ENCODE data around the gene BTBD6. TPM values are rescaled to one million over a fixed set of nuclear protein-coding genes. Genes with fewer than 3 reads are reported as not detected.

Gene BTBD6
- total RNA-seq, 1 experiment from 2014 or later: 7.8 TPM

- Mint-ChIP-seq H3K27me3 (ENCODE audit: low read depth) (peaks cover 17% of the 10 kb centered on the region), H3K4me1 (no peaks in the 10 kb centered on the region), H3K4me3 (no peak overlapping the region), H3K27ac (no peak overlapping the region), H3K9me3 (no peaks in the 10 kb centered on the region), H3K36me3 (no peaks in the 10 kb centered on the region)
- TF ChIP-seq, protein P1, sequence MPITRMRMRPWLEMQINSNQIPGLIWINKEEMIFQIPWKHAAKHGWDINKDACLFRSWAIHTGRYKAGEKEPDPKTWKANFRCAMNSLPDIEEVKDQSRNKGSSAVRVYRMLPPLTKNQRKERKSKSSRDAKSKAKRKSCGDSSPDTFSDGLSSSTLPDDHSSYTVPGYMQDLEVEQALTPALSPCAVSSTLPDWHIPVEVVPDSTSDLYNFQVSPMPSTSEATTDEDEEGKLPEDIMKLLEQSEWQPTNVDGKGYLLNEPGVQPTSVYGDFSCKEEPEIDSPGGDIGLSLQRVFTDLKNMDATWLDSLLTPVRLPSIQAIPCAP (CRISPR knock-in tag; IDR thresholded peaks at IDR 0.05): no peak
- no peak for TF ChIP-seq ZNF671 (CRISPR knock-in tag; IDR thresholded peaks at IDR 0.05)
- no peak for TF ChIP-seq ERG (CRISPR knock-in tag; IDR thresholded peaks at IDR 0.05)
- no peak for TF ChIP-seq SOX15 (CRISPR knock-in tag; IDR thresholded peaks at IDR 0.05)
- TF ChIP-seq ZNF317 (CRISPR knock-in tag; IDR thresholded peaks at IDR 0.05; ENCODE audit: borderline replicate concordance, low read depth): no peak
- no peak for TF ChIP-seq ZNF425 (CRISPR knock-in tag; conservative IDR thresholded peaks at IDR 0.05)
- no peak for TF ChIP-seq ATF3 (CRISPR knock-in tag; conservative IDR thresholded peaks at IDR 0.05)
- no peak for TF ChIP-seq GABPB1 (CRISPR knock-in tag; IDR thresholded peaks at IDR 0.05)
- TF ChIP-seq FOXP1 (CRISPR knock-in tag; IDR thresholded peaks at IDR 0.05; ENCODE audit: borderline replicate concordance): no peak
- TF ChIP-seq ZNF512 (CRISPR knock-in tag; IDR thresholded peaks at IDR 0.05; ENCODE audit: borderline replicate concordance): no peak
- TF ChIP-seq ZNF219 (CRISPR knock-in tag; IDR thresholded peaks at IDR 0.05; ENCODE audit: borderline replicate concordance): no peak
- TF ChIP-seq ZNF396 (CRISPR knock-in tag; IDR thresholded peaks at IDR 0.05; ENCODE audit: borderline replicate concordance): no peak
- no peak for TF ChIP-seq SMAD4 (CRISPR knock-in tag; IDR thresholded peaks at IDR 0.05)
- no peak for TF ChIP-seq ZNF232 (CRISPR knock-in tag; IDR thresholded peaks at IDR 0.05)
- TF ChIP-seq, protein P2, sequence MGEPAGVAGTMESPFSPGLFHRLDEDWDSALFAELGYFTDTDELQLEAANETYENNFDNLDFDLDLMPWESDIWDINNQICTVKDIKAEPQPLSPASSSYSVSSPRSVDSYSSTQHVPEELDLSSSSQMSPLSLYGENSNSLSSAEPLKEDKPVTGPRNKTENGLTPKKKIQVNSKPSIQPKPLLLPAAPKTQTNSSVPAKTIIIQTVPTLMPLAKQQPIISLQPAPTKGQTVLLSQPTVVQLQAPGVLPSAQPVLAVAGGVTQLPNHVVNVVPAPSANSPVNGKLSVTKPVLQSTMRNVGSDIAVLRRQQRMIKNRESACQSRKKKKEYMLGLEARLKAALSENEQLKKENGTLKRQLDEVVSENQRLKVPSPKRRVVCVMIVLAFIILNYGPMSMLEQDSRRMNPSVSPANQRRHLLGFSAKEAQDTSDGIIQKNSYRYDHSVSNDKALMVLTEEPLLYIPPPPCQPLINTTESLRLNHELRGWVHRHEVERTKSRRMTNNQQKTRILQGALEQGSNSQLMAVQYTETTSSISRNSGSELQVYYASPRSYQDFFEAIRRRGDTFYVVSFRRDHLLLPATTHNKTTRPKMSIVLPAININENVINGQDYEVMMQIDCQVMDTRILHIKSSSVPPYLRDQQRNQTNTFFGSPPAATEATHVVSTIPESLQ (CRISPR knock-in tag; IDR thresholded peaks at IDR 0.05): no peak
- TF ChIP-seq ELF4 (CRISPR knock-in tag; IDR thresholded peaks at IDR 0.05; ENCODE audit: low read depth): no peak
- TF ChIP-seq, protein P3, sequence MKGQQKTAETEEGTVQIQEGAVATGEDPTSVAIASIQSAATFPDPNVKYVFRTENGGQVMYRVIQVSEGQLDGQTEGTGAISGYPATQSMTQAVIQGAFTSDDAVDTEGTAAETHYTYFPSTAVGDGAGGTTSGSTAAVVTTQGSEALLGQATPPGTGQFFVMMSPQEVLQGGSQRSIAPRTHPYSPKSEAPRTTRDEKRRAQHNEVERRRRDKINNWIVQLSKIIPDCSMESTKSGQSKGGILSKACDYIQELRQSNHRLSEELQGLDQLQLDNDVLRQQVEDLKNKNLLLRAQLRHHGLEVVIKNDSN (CRISPR knock-in tag; IDR thresholded peaks at IDR 0.05): no peak
- TF ChIP-seq, protein P4, sequence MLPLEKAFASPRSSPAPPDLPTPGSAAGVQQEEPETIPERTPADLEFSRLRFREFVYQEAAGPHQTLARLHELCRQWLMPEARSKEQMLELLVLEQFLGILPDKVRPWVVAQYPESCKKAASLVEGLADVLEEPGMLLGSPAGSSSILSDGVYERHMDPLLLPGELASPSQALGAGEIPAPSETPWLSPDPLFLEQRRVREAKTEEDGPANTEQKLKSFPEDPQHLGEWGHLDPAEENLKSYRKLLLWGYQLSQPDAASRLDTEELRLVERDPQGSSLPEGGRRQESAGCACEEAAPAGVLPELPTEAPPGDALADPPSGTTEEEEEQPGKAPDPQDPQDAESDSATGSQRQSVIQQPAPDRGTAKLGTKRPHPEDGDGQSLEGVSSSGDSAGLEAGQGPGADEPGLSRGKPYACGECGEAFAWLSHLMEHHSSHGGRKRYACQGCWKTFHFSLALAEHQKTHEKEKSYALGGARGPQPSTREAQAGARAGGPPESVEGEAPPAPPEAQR (CRISPR knock-in tag; IDR thresholded peaks at IDR 0.05): no peak
- no peak for TF ChIP-seq JAZF1 (CRISPR knock-in tag; IDR thresholded peaks at IDR 0.05)
- TF ChIP-seq ZNF121 (CRISPR knock-in tag; IDR thresholded peaks at IDR 0.05): no peak
- POLR2A ChIA-PET: no interaction called here
- ATAC-seq (peak; percentile 18), DNase-seq (ENCODE audit: low spot score) (peak; percentile 35)
- CTCF ChIA-PET: interaction anchor here (0.7 to 3.3 kb wide), 17 partner anchors 17 to 289 kb away, joined by 3 to 33 read pairs (median 4); partner anchors contain the start of genes BRF1, BTBD6 and JAG2
Observed at GRCh38 chr14:105201156-105201924, 47.0 kb upstream of the BTBD6 start.
